Measurements from ENCODE around the gene ANKRD65. TPM values are rescaled to one million over a fixed set of nuclear protein-coding genes. Genes with fewer than 3 reads are reported as not detected.
"Not testable (repeated sequence)": the region's sequence is repeated elsewhere in the genome, so short reads cannot be mapped to it uniquely, and the experiment has no call there.

ANKRD65 gene
- 10 to 100 TPM; 10.6 to 12.4 TPM for polyA plus RNA-seq

DNA sequence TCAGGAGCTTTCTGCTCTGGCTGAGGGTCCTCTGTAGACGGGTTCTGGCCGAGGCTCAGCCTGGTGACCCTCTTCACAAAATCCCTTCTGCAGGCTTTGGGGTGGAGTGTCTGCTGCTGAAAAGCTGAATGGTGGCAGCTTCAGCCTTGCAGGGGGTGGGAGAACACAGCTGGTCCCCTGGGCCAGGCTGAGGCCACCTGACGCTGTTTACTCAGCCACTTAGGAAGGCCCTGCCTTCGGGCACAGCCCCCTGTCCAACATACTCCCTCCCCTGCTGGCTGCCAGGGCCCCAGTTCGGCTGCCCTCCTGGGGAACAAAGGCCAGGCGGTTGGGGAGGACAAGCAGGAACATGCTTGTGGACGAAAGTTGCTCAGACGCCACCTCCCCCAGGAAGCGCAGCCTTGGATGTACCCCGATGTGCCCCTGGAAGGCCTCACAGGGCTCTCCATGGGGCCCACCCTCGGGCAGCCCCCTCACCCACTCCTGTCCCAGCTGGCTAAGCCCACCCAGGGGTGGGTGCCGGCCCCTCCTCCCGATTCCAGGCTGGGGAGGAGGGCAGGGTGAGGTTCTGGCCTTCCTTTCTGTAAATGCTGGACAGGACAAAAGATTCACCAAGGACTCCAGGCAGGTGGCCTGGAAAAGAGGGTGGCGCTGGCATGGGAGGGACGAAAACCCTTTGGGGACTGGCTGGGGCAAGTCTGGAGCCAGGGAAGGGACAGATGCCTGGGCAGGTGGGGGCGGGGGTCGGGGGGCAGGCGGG lies at the start of gene ANKRD65:
Gene ANKRD65 (minus strand): TSS at position 130 of the 760 bp plus-strand sequence. CDS start 271 bp downstream, outside the sequence.
- 50 to 58% methylated on average over 15 to 18 of the region's 18 CpGs for WGBS, 2 donors
- Histone ChIP-seq H3K27me3 (ENCODE audit: control insufficient read depth in 1 of 2, insufficient read depth in 2 of 2, low read length in 2 of 2) (no peaks in the 10 kb centered on the region), H3K4me1 (ENCODE audit: control insufficient read depth in 2 of 2, insufficient read depth in 2 of 2, low read length in 1 of 2) (peaks cover 18 to 26% of the 10 kb centered on the region in 2 donors), H3K36me3 (ENCODE audit: control insufficient read depth in 2 of 2, insufficient read depth in 2 of 2, low read length in 1 of 2) (no peaks in the 10 kb centered on the region), H3K4me3 (ENCODE audit: low read depth in 1 of 2, low read length in 2 of 2) (peak within 1 kb of the TSS; percentile 45 to 62), H3K27ac (ENCODE audit: low read depth in 2 of 2, low read length in 1 of 2) (peak within 1 kb of the TSS; percentile 73 to 81), H3K9me3 (ENCODE audit: control insufficient read depth in 2 of 2, insufficient read depth in 1 of 2, low read depth in 1 of 2, low read length in 1 of 2) (no peaks in the 10 kb centered on the region)

DNA sequence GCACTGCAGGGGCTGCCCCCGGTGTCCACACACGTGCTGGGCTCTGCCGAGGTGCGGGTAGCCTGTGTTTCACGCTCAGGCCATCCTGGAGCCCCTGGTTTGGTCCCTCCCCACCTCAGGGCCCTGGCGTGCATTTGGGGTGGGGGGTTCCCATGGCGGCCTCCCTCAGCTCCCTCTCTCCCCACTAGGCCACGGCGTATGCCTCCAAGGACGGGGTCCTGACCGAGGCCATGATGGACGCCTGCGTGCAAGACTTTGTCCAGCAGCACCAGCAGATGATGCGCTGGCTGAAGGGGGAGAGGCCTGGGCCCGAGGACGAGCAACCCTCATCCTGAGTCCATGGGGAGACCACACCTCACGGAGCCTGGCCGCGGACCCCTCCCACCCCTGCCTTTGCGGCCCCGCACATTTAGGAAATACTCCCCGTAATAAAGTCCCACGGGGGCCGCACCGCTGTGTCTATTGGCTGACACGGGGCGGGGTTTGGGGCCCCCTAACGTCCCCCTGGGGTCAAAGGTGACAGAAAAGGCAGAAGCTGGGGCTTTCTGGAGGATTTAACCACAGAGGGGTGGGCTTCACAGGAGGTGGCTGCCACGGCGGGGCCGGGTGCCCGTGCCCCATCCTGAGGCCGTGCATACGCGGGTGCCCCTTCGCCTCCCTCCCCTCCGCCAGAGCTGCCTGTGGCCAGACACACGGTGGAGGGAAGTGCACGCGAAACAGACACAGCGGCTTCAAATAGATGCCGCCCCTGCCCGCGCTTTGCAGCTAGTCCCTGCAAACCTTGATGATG lies 47.3 kb upstream of the ANKRD65 start:
- not testable (repeated sequence) for H3K9me3 ChIP-seq (ENCODE audit: control insufficient read depth in 2 of 2, insufficient read depth in 1 of 2, low read depth in 1 of 2, low read length in 1 of 2); H3K4me1 ChIP-seq (ENCODE audit: control insufficient read depth in 2 of 2, insufficient read depth in 2 of 2, low read length in 1 of 2); H3K27me3 ChIP-seq (ENCODE audit: control insufficient read depth in 1 of 2, insufficient read depth in 2 of 2, low read length in 2 of 2); H3K36me3 ChIP-seq (ENCODE audit: control insufficient read depth in 2 of 2, insufficient read depth in 2 of 2, low read length in 1 of 2); H3K27ac ChIP-seq (ENCODE audit: low read depth in 2 of 2, low read length in 1 of 2); H3K4me3 ChIP-seq (ENCODE audit: low read depth in 1 of 2, low read length in 2 of 2)
- WGBS, 2 donors, result 87% methylated on average over 22 to 43 of the region's 44 CpGs

DNA sequence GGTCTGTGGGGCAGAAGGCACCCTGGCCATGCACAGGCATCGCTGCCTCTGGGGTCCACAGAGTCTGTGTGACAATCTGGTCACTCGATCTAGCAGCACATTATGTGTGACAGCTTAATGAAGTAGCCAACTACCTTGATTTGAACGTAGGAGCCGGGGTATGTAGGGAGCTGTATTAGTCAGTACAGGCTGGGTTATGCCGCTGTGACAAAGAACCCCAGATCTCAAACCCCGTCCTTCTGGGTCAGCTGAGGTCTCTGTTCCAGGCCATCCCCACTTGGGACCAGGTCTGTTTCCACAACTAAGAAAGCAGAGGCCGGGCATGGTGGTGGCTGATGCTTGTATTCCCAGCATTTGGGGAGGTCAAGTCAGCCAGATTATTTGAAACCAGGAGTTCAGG lies 42.2 kb upstream of the ANKRD65 start:
- Histone ChIP-seq H3K27ac (ENCODE audit: low read depth in 2 of 2, low read length in 1 of 2) (no peak overlapping the region), H3K4me3 (ENCODE audit: low read depth in 1 of 2, low read length in 2 of 2) (no peak overlapping the region), H3K4me1 (ENCODE audit: control insufficient read depth in 2 of 2, insufficient read depth in 2 of 2, low read length in 1 of 2) (peaks cover 6 to 7% of the 10 kb centered on the region in 2 donors), H3K9me3 (ENCODE audit: control insufficient read depth in 2 of 2, insufficient read depth in 1 of 2, low read depth in 1 of 2, low read length in 1 of 2) (no peaks in the 10 kb centered on the region), H3K36me3 (ENCODE audit: control insufficient read depth in 2 of 2, insufficient read depth in 2 of 2, low read length in 1 of 2) (no peaks in the 10 kb centered on the region), H3K27me3 (ENCODE audit: control insufficient read depth in 1 of 2, insufficient read depth in 2 of 2, low read length in 2 of 2) (no peaks in the 10 kb centered on the region)
- WGBS, 2 donors, result 85 to 90% methylated on average over 7 of the region's 7 CpGs

DNA sequence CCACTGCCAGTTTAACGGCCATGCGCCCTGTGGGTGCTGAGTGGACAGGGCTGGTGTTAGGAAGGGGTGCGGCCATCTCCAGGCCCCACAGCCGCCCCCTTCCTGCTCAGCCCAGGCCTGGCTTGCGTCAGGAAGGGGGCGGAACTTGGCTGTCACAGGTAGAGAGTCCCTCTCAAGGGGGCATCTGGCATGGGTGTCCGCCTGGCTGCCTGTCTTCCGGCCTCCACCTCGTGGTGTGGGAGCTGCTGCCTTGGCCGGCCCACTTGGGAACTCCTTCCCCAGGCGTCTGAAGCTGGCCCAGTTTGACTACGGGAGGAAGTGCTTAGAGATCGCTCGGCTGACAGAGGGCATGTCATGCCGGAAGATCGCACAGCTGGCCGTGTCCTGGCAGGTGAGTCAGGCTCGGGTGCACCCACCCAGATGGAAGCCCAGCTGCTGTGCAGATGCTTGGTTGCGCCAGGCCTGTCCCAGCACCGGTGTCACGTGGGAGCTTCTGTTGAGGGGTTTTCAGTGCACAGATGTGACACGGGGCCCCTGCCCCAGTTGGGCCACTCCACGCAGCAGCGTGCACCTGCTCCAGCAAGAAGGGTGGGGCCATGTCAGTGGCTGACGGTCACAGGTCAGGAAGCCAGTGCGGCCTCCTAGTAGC lies 41.4 kb upstream of the ANKRD65 start:
- no peaks in the 10 kb centered on the region for H3K36me3 ChIP-seq (ENCODE audit: control insufficient read depth in 2 of 2, insufficient read depth in 2 of 2, low read length in 1 of 2)
- H3K4me3 ChIP-seq (ENCODE audit: low read depth in 1 of 2, low read length in 2 of 2), result peak overlapping the region in 1 of 2 donors; percentile 1
- H3K4me1 ChIP-seq (ENCODE audit: control insufficient read depth in 2 of 2, insufficient read depth in 2 of 2, low read length in 1 of 2), result peaks cover 6 to 7% of the 10 kb centered on the region in 2 donors
- H3K9me3 ChIP-seq (ENCODE audit: control insufficient read depth in 2 of 2, insufficient read depth in 1 of 2, low read depth in 1 of 2, low read length in 1 of 2), result no peaks in the 10 kb centered on the region
- H3K27ac ChIP-seq (ENCODE audit: low read depth in 2 of 2, low read length in 1 of 2), result peak overlapping the region in 1 of 2 donors; percentile 45
- WGBS, 2 donors, result 50 to 59% methylated on average over 25 to 26 of the region's 26 CpGs
- H3K27me3 ChIP-seq (ENCODE audit: control insufficient read depth in 1 of 2, insufficient read depth in 2 of 2, low read length in 2 of 2), result no peaks in the 10 kb centered on the region

DNA sequence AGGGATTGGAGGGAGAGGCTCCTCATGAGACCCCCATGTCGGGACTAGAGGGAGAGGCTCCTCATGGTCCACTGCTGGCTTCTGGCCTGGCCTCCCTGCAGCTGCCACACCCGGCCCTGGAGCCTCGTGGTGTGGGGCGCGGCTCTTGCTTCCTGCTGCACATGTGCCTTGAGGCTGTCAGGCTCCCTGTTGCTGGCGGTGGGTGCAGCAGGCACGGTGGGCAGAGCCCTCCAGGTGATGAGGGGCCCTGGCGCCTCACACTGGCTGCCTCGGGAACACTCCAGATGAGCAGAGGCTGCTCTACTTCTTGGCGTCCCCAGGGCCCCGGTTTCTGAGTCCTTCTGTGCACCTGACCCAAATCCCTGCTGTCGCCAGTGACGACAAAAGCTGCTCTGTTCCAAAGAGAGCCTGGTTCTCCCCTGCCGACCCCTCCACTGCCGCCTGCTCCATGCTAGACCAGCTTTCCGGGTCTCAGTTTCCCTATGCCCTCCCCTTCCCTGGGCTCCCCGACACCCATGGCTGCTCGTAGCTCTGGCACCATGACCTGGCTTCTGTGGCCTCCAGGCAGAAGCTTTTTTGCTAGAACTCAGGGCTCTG lies 40.7 kb upstream of the ANKRD65 start:
- H3K27ac ChIP-seq (ENCODE audit: low read depth in 2 of 2, low read length in 1 of 2), result peak overlapping the region in 1 of 2 donors; percentile 45
- H3K36me3 ChIP-seq (ENCODE audit: control insufficient read depth in 2 of 2, insufficient read depth in 2 of 2, low read length in 1 of 2), result no peaks in the 10 kb centered on the region
- H3K27me3 ChIP-seq (ENCODE audit: control insufficient read depth in 1 of 2, insufficient read depth in 2 of 2, low read length in 2 of 2), result no peaks in the 10 kb centered on the region
- H3K4me1 ChIP-seq (ENCODE audit: control insufficient read depth in 2 of 2, insufficient read depth in 2 of 2, low read length in 1 of 2), result peaks cover 6 to 7% of the 10 kb centered on the region in 2 donors
- H3K9me3 ChIP-seq (ENCODE audit: control insufficient read depth in 2 of 2, insufficient read depth in 1 of 2, low read depth in 1 of 2, low read length in 1 of 2), result no peaks in the 10 kb centered on the region
- WGBS, 2 donors, result 50 to 59% methylated on average over 18 of the region's 18 CpGs
- peak overlapping the region in 1 of 2 donors; percentile 1 for H3K4me3 ChIP-seq (ENCODE audit: low read depth in 1 of 2, low read length in 2 of 2)

DNA sequence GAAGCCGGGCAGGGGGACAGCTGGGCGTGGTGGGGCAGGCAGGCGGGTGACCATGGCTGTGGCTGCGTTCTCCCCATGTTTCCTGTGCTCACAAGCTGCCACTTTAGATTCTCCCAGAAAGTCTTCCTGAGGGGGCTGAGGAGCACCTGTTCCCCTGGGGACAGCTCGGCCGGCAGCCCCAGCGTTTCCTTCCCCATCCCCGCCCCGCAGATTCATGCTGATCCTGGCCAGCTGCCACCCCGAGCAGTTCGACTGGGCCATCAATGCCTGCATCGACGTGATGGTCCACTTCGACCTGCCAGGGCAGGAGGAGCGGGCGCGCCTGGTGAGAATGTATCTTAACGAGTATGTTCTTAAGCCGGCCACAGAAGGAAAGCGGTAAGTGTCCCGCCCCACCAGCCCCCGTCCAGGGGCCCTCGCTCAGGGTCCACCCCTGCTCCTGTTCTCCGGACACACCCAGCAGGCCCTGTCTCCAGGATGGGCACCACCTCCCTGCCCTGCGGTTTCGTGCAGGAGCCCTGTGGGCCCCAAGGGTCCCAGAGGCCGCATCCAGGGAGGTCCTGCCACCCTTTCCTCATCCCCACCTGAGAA lies 39.6 kb upstream of the ANKRD65 start:
- H3K4me1 ChIP-seq (ENCODE audit: control insufficient read depth in 2 of 2, insufficient read depth in 2 of 2, low read length in 1 of 2), result peaks cover 6 to 7% of the 10 kb centered on the region in 2 donors
- 62 to 64% methylated on average over 27 of the region's 27 CpGs for WGBS, 2 donors
- H3K4me3 ChIP-seq (ENCODE audit: low read depth in 1 of 2, low read length in 2 of 2), result no peak overlapping the region
- no peaks in the 10 kb centered on the region for H3K27me3 ChIP-seq (ENCODE audit: control insufficient read depth in 1 of 2, insufficient read depth in 2 of 2, low read length in 2 of 2)
- H3K9me3 ChIP-seq (ENCODE audit: control insufficient read depth in 2 of 2, insufficient read depth in 1 of 2, low read depth in 1 of 2, low read length in 1 of 2), result no peaks in the 10 kb centered on the region
- H3K27ac ChIP-seq (ENCODE audit: low read depth in 2 of 2, low read length in 1 of 2), result no peak overlapping the region
- H3K36me3 ChIP-seq (ENCODE audit: control insufficient read depth in 2 of 2, insufficient read depth in 2 of 2, low read length in 1 of 2), result no peaks in the 10 kb centered on the region

DNA sequence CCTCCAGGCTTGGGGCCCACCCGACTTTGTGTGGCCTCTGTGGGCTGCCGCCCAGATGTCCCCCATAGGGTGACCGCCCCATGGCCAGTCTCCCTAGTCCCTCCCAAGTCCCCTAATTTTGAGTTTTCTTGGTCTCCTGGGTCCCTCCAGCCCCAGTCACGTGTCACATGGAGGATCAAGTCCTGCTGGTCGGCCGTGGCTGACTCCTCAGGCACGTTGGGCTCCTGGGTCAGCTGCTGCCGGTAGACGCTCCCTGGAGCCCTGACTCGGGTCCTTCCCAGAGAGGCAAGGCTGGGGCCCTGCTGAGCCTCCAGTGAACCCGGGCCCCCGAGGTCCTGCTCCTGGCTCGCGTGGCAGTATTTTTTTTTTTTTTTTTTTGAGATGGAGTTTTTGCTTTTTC lies 38.6 kb upstream of the ANKRD65 start:
- 90 to 91% methylated on average over 14 of the region's 14 CpGs for WGBS, 2 donors
- not testable (repeated sequence) for H3K36me3 ChIP-seq (ENCODE audit: control insufficient read depth in 2 of 2, insufficient read depth in 2 of 2, low read length in 1 of 2); H3K27me3 ChIP-seq (ENCODE audit: control insufficient read depth in 1 of 2, insufficient read depth in 2 of 2, low read length in 2 of 2); H3K27ac ChIP-seq (ENCODE audit: low read depth in 2 of 2, low read length in 1 of 2); H3K4me3 ChIP-seq (ENCODE audit: low read depth in 1 of 2, low read length in 2 of 2); H3K9me3 ChIP-seq (ENCODE audit: control insufficient read depth in 2 of 2, insufficient read depth in 1 of 2, low read depth in 1 of 2, low read length in 1 of 2); H3K4me1 ChIP-seq (ENCODE audit: control insufficient read depth in 2 of 2, insufficient read depth in 2 of 2, low read length in 1 of 2)

DNA sequence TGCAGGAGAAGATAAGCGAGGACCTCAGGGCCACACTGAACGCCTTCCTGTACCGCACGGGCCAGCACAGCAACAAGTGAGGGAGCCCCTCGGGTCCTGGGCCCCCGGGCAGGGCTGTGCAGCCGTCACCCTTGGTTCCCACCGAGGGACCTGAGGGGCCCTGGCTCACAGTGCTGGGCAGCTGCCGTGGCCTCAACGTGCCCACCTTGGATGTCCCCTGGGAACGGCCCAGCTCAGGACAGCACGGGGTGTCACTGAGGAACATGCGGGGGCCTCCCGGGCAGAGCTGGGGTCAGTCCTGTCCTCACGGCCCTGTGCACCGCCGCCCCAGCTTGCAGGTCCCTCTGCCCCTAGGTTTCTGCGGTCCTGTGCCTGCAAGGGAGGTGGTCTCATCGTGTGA lies 38.1 kb upstream of the ANKRD65 start:
- H3K9me3 ChIP-seq (ENCODE audit: control insufficient read depth in 2 of 2, insufficient read depth in 1 of 2, low read depth in 1 of 2, low read length in 1 of 2); H3K36me3 ChIP-seq (ENCODE audit: control insufficient read depth in 2 of 2, insufficient read depth in 2 of 2, low read length in 1 of 2); H3K4me3 ChIP-seq (ENCODE audit: low read depth in 1 of 2, low read length in 2 of 2); H3K27ac ChIP-seq (ENCODE audit: low read depth in 2 of 2, low read length in 1 of 2); H3K27me3 ChIP-seq (ENCODE audit: control insufficient read depth in 1 of 2, insufficient read depth in 2 of 2, low read length in 2 of 2); H3K4me1 ChIP-seq (ENCODE audit: control insufficient read depth in 2 of 2, insufficient read depth in 2 of 2, low read length in 1 of 2): not testable (repeated sequence)
- 90% methylated on average over 11 to 15 of the region's 19 CpGs for WGBS, 2 donors

DNA sequence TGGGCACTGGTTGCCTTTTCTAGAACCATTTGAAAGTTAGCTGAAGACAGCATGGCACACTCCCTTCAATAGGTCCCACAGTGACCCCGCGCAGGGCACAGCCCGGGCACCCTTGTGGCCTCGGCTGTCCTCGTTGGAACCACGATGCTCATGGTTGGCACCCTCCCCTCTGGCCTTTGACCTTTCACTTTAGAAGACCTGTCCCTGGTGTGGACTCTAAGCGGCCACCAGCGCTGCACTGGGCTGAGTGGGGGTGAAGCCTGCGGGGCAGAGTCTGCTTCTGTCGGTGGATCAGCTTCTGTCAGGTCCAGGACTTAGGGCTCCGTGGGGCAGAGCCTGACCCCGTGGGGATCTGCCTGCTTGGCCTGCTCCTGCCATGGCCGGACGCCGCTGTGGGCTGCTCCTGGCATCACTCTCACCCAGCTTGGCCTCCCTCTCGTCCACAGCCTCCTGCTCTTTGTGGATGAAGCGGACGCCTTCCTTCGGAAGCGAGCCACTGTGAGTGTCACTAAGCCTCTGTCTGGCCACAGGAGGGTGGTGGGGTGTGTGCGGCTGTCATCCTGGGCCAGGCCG lies 35.7 kb upstream of the ANKRD65 start:
- 83 to 88% methylated on average over 16 to 19 of the region's 22 CpGs for WGBS, 2 donors

More for the DNA sequence above, 35.7 kb upstream of the ANKRD65 start:
- H3K36me3 ChIP-seq (ENCODE audit: control insufficient read depth in 2 of 2, insufficient read depth in 2 of 2, low read length in 1 of 2); H3K9me3 ChIP-seq (ENCODE audit: control insufficient read depth in 2 of 2, insufficient read depth in 1 of 2, low read depth in 1 of 2, low read length in 1 of 2); H3K4me3 ChIP-seq (ENCODE audit: low read depth in 1 of 2, low read length in 2 of 2); H3K27ac ChIP-seq (ENCODE audit: low read depth in 2 of 2, low read length in 1 of 2); H3K4me1 ChIP-seq (ENCODE audit: control insufficient read depth in 2 of 2, insufficient read depth in 2 of 2, low read length in 1 of 2); H3K27me3 ChIP-seq (ENCODE audit: control insufficient read depth in 1 of 2, insufficient read depth in 2 of 2, low read length in 2 of 2): not testable (repeated sequence)
